Dermis microvascular lymphatic vessel endothelial cell (primary cell): ENCODE results near the gene ATP6V0B. TPM values are rescaled to one million over a fixed set of nuclear protein-coding genes. Genes with fewer than 3 reads are reported as not detected.
A peak's percentile ranks its signal among the peaks of the same experiment; 100 is the strongest.

Experiments
- DNase-seq, 2 donors: peaks; one replicate each; pipeline versions ENCODE4 v3.0.0 to v3.0.0-alpha.2; 2010; ENCODE audit warnings: low read depth in 2 of 2
- total RNA-seq: library from RNA; depleted of rRNA; stranded (reverse); fragments of >200 nt; gene quantifications from 2 replicates; pipeline ENCODE4 v1.2.1, GENCODE V29; 2014

The ATP6V0B gene
- total RNA-seq, 1 donor from 2014 or later, result 111 TPM

- no peak for DNase-seq
Measured at GRCh38 chr1:44002165-44002564, 27.4 kb downstream of the ATP6V0B start.

GRCh38 chr1:44002606-44003157, 27.9 kb downstream of the ATP6V0B start:
- DNase-seq, result no peak

DNA sequence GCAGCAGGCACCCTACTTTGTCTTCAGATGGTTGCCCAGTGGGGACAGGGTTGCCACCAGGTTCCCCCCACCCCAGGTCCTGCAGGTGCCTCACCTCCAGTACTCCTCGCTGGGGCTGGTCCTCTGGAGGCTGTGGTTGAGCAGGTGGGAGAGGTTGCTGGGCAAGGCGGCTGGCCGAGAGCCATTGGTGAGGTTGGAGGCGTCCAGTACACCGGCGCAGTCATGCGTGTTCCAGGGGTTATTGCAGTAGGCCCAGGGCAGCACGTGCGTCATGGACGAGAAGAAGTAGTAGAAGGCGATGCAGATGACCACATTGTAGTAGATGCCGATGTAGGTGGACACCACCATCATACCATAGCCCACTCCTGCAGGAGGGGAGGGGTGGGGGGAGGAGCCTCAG, 33.5 kb downstream of the ATP6V0B start:
- no peak for DNase-seq

DNA sequence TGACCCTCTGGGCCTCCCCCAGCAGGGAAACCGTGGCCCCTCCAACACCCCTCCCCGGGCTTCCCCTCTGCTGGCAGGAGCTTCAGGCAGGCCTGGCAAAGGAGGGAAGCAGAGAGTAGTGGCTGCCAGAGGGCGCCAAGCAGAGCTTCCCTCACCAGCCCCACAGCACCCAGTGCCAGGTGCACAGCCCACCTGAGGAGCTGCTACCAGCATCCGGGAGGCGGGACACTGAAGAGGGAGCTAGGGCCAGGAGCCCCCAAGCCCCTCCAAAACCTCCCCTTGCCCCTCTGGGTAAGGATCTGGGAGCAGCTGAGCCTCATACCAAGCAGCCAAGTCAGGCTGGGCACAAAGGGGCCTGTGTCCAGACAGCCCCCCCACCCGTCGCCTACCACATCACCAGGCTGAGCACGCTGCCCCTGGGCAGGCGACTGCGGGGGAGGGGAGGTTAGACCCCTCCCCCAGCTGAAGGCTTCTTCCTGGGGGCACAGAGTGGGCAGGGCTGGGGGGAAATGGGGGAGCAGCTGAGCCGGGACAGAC, 36.2 kb downstream of the ATP6V0B start:
- no peak for DNase-seq

- peak in 1 of 2 donors; percentile 23 for DNase-seq
Measured at GRCh38 chr1:44012404-44012803, 37.6 kb downstream of the ATP6V0B start.

DNA sequence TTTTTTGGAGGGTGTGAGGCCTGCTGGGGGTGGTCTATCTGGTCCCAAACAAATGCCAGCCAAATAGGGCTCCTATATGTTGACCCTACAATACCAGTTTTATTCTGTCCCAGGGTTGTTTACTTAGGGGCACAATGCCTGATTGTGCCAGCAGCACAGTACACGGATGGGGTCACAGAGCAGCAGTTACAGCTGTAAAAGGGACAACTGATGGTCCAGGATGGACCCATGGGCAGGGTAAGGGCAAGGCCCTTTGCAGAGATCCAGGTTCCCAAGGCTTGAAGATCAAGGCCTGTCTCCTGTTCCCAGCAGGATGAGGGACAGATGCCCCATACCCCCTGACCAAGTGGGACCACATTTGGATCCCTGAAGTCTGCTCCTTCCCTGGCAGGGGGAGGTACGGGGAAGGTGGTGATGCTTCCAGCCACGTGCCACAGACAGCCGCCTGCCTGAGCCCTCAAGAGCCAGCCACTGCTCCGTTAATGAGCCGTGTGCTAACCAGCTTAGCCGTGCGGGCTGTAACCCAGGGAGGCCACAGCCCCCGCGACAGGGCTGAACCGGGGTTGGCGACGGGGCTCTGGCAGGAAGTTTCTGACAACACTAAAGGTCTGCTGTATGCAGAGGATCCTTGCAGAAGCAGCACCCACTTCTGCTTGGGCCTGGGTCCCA, 38.3 kb downstream of the ATP6V0B start:
- DNase-seq, result no peak

DNA sequence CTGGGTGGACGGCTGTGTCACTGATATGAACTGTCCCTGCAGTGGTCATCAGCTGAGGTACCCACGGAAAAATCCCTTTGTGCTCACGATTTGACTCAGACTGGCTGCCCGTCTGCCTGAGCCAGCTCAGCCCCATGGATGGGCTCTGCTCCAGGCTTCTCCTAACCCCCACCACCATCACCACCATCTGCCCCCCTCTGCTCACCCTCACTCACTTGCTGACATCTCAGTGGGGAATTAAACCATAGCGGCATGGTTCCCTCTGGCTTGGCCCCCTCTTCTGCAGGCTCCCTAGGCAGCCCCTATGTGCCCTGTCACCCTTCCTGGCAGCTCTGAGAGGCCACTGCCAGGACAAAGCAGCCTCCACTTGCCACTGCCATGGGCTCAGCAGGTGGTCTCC, 39.2 kb downstream of the ATP6V0B start:
- DNase-seq, result no peak

- DNase-seq, result no peak
Measured at GRCh38 chr1:44014365-44015104, 39.8 kb downstream of the ATP6V0B start.

- DNase-seq, result no peak
Measured at GRCh38 chr1:44015206-44015605, 40.4 kb downstream of the ATP6V0B start.

GRCh38 chr1:44016041-44016889, 41.5 kb downstream of the ATP6V0B start:
- DNase-seq, result no peak

DNA sequence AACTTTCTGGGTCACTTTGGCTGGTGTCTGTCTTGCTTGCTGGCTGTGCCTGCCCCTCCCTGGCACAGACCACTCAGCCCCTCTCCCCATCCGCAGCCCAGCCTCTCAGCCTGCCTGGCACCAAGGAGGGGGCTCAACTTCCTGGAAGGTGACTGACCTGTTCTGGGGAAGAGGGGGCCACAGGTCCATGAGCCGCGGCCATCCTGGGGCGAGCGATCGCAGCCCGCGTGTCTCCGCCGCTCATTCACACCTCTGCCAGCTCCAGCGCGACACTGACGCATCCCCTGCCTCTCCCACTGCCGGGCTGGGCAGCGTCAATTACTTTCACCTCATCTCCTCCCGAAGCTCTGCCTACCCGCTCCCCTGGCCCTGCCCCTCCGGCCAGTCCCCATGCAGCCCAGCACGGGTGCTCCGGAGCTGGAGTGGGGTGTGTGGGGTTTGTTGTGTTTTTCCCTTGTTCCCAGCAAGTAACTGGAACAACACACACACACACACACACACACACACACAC, 42.2 kb downstream of the ATP6V0B start:
- DNase-seq, result no peak

DNA sequence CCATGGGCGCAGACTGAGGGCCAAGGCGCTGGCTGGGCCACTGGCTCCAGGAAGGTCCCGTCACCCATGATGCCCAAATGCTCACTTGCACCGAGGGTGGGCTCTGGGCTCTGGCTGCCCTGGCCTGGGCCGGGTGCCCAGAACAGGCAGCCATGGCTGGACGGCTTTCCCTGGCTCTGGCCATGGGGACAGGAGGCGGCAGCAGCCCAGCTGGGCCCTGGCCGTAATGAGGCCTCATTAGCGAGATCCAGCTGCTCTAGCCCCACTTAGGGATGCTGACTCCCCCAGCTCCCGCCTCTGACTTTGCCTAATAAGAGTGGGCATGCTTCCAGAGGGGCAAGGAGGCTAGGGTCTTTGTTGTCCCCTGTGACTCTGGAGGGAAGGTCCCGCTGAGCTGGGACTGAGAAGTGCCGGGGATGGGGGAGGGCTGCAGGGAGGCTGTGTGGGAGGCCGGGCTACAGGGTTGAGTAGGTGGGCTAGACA, 44.7 kb downstream of the ATP6V0B start:
- DNase-seq, result no peak

- no peak for DNase-seq
Measured at GRCh38 chr1:44020464-44020863, 45.7 kb downstream of the ATP6V0B start.

GRCh38 chr1:44021156-44021555, 46.4 kb downstream of the ATP6V0B start:
- no peak for DNase-seq

DNA sequence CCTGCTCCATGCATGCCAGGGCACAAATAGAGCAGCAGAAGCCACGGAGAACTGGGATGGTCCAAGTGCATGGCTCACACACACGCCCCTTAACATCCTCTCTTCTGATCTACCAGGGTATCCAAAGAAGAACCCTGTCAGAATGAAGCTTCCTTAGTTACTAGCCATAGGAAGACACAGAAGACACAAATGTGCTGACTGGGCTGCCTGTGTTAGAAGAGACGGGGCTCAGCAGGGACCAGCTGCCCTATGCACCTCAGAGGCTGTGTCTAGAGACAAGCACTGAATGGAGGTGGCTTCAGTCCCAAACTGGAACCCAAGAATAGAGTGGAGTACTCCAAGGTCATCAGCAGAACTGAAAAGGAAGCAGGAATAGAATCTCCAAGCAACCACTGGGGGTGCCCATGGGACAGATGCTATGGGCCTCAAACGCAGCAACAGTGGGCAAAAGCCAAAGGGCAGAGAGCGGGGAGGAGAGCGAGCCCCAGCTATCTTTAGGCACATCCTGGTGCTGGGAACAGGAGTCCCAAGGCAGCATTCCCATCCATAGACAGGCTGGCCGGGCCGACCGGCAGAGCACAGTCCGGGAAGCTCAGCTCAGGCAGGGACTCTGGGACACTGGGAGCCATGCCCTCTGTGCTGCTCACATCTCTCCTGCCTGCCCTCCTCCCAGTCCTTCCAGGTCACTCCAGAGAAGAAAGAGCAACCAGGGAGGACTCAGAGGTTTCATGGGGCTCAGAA, 47.0 kb downstream of the ATP6V0B start:
- no peak for DNase-seq

GRCh38 chr1:44024031-44024902, 49.5 kb downstream of the ATP6V0B start:
- no peak for DNase-seq

DNA sequence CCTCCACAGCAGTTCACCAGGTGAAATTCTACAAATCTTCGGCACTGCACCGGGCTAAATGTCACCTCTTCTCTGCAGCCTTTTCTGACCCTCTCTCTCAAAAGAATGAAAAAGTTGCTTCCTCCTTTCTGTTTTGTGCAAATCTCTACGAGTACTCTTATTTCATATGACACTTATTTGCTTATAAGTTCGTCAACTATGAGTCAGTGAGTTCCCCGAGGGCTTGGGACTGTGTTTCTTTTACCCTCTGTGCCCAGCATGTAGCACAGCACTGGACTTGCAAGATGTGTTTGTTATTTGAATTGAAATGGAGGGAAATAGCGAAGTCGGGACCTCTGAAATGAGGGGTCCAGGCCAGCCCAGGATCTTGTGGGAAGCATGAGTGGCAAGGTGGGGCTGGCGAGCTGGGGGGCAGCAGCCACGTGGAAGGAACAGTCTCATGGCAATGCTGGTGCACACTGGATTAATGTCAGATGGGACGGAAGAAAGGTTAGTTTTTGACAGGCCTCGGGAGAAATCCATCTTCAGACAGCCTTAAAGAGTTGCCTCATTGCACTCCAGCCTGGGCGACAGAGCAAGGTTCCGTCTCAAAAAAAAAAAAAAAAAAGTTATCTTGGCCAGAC, 50.3 kb downstream of the ATP6V0B start:
- no peak for DNase-seq

DNA sequence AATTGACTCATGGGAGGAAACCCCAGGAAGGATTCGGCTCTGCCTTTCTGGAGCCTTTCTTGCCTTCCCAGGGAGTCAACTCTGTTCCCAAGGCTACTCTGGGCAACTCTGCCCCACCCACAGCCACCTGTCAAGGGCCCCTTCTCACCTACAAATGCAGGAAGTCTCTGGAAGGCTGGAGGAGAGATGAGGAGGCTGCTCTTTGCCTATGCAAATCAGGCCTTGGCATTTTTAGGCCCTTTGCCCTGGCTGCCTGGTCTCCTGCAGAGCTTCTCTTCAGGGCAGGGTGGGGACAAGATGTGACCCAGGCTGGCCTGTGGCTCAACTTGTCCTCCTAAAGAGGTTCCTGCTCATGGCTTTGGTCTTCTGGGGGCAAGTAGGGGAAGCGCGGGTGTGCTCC, 51.1 kb downstream of the ATP6V0B start:
- no peak for DNase-seq

DNA sequence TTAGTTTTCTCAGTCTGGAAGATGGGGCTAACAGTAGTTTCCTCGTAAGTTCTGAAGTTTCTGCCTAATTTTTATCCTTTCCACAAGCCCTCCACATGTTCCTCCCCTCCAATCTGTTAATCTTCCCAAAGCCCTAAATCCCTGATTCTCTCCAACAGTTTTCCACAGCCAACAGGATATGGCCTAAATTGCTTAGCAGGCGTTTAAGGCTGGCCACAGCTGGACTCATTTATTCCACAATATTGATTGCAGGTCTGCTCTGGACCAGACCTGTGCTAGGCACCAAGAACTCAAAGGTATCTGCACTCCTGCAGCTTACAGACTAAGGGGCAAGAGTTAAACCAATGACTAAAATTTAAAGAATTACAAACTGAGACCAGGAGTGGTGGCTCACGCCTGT, 52.6 kb downstream of the ATP6V0B start:
- no peak for DNase-seq
